ENCODE results near the gene SEC14L6. TPM values are rescaled to one million over a fixed set of nuclear protein-coding genes. Genes with fewer than 3 reads are reported as not detected.

The SEC14L6 gene
- total RNA-seq, 1 experiment from 2014 or later: 1.1 TPM

GRCh38 chr22:30488121-30488520, 58.4 kb downstream of the SEC14L6 start:
- Histone ChIP-seq H2BK20ac (ENCODE audit: low read depth, low read length, poor library complexity, severe bottlenecking) (no peak overlapping the region), H3K4me2 (ENCODE audit: insufficient read depth, insufficient read length, low read length) (no peak overlapping the region), H3K9me3 (ENCODE audit: control insufficient read depth, low read depth, low read length) (no peaks in the 10 kb centered on the region), H2AFZ (ENCODE audit: low read length) (no peak overlapping the region), H3K9ac (ENCODE audit: extremely low read depth, insufficient read length, low read length) (no peak overlapping the region), H2BK12ac (ENCODE audit: insufficient read length, low read depth, low read length) (no peak overlapping the region), H2BK5ac (ENCODE audit: insufficient read length, low read length) (no peak overlapping the region), H3K4me1 (ENCODE audit: insufficient read depth, low read length) (no peaks in the 10 kb centered on the region), H3K23me2 (ENCODE audit: insufficient read length, low read depth, low read length, poor library complexity, severe bottlenecking) (no peaks in the 10 kb centered on the region), H3K79me1 (ENCODE audit: insufficient read depth, low read depth, low read length, poor library complexity, severe bottlenecking) (no peaks in the 10 kb centered on the region), H3K23ac (ENCODE audit: insufficient read length, low read depth, low read length) (no peak overlapping the region), H2AK5ac (ENCODE audit: insufficient read length, low read length) (no peak overlapping the region), H3K56ac (ENCODE audit: insufficient read length, low read depth, low read length) (no peak overlapping the region), H4K91ac (ENCODE audit: insufficient read length, low read depth, low read length) (no peak overlapping the region), H3K4ac (ENCODE audit: low read depth, low read length) (no peak overlapping the region), H2BK120ac (ENCODE audit: low read depth, low read length, poor library complexity, severe bottlenecking) (no peak overlapping the region), H3T11ph (ENCODE audit: low read length) (no peak overlapping the region), H4K5ac (ENCODE audit: insufficient read length, low read depth, low read length) (no peak overlapping the region), H4K20me1 (ENCODE audit: control insufficient read depth, insufficient read depth, insufficient read length) (no peaks in the 10 kb centered on the region), H2BK15ac (ENCODE audit: low read depth, low read length) (no peak overlapping the region), H3K79me2 (ENCODE audit: insufficient read depth, low read length) (no peaks in the 10 kb centered on the region), H3K27me3 (ENCODE audit: insufficient read depth, low read length) (no peaks in the 10 kb centered on the region), H3K27ac (ENCODE audit: insufficient read length, low read depth, low read length) (no peak overlapping the region), H4K8ac (replicated peaks; ENCODE audit: insufficient read length, low read depth, low read length) (no peak overlapping the region), H3K18ac (ENCODE audit: insufficient read length, low read depth, low read length) (no peak overlapping the region), H3K14ac (ENCODE audit: insufficient read depth, low read length) (no peak overlapping the region)
- DNase-seq: peak; percentile 35
- TF ChIP-seq, protein P1, sequence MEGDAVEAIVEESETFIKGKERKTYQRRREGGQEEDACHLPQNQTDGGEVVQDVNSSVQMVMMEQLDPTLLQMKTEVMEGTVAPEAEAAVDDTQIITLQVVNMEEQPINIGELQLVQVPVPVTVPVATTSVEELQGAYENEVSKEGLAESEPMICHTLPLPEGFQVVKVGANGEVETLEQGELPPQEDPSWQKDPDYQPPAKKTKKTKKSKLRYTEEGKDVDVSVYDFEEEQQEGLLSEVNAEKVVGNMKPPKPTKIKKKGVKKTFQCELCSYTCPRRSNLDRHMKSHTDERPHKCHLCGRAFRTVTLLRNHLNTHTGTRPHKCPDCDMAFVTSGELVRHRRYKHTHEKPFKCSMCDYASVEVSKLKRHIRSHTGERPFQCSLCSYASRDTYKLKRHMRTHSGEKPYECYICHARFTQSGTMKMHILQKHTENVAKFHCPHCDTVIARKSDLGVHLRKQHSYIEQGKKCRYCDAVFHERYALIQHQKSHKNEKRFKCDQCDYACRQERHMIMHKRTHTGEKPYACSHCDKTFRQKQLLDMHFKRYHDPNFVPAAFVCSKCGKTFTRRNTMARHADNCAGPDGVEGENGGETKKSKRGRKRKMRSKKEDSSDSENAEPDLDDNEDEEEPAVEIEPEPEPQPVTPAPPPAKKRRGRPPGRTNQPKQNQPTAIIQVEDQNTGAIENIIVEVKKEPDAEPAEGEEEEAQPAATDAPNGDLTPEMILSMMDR (conservative IDR thresholded peaks at IDR 0.05): no peak
- no peaks in the 10 kb centered on the region for H3K36me3 Mint-ChIP-seq (ENCODE audit: insufficient read depth in 1 of 3, low read depth in 3 of 3)
- no peak overlapping the region for H3K4me3 Mint-ChIP-seq
- H3K27me3 Mint-ChIP-seq (ENCODE audit: low read depth): peaks cover 10% of the 10 kb centered on the region
- no CpG with 5 or more reads among the region's 7 CpGs for WGBS (ENCODE audit: extremely low coverage, insufficient read length, low lambda C conversion rate)
- H3K4me1 Mint-ChIP-seq: peaks cover 0 to 6% of the 10 kb centered on the region in 2 experiments; a peak in 3 of 4 replicates
- no peak overlapping the region; a peak in 1 of 7 replicates for H3K27ac Mint-ChIP-seq
- no peaks in the 10 kb centered on the region; a peak in 1 of 5 replicates for H3K9me3 Mint-ChIP-seq
